HepG2 (cell line): ENCODE data around the gene AFAP1L2. TPM values are rescaled to one million over a fixed set of nuclear protein-coding genes. Genes with fewer than 3 reads are reported as not detected.

Source experiments
- ATAC-seq: fragments of 200-7000 bp; cut with Tn5 transposase; 3 replicates; pipeline ENCODE4 v1.9.1; 2020; ENCODE audit warnings: mild to moderate bottlenecking, moderate library complexity
- BruUV-seq: library from RNA; stranded (reverse); fragments of 400-500 nt; replicated peaks from 2 replicates; lab custom pipeline; 2021; lab: Mats Ljungman, UMichigan
- CTCF ChIA-PET: fragments of 300-600 bp; formaldehyde crosslinking; extraction: SDS; loops from one replicate; lab custom pipeline; 2021; ENCODE audit warnings: low total read pairs, inconsistent platforms, low intra/inter-chr PET ratio; lab: Yijun Ruan, JAX
- POLR2A ChIA-PET: fragments of 350-600 bp; sonication (Branson Sonifier 250); formaldehyde crosslinking; loops from one replicate; lab custom pipeline; 2020; ENCODE audit warnings: antibody characterized with exemption, inconsistent platforms; lab: Yijun Ruan, JAX
- DNase-seq: peaks from one replicate; pipeline ENCODE4 v3.0.0-alpha.2; 2015; ENCODE audit warnings: low spot score
- FAIRE-seq: peaks from 3 replicates; lab custom pipeline; 2011; peaks lifted over from hg19 to GRCh38; lab: Jason Lieb, UNC
- H2AFZ ChIP-seq: one replicate; pipeline ENCODE4 v1.6.1; 2011; ENCODE audit warnings: low read length, inconsistent platforms
- H3K27ac ChIP-seq: fragments of 300-600 bp; 3 replicates; pipeline ENCODE4 v1.8.0; 2011; ENCODE audit warnings: mixed run types, mild to moderate bottlenecking, mixed read lengths, low read length, inconsistent platforms; ENCODE audit not compliant: insufficient read depth; ENCODE audit errors: extremely low read length
- H3K27me3 ChIP-seq, 2 experiments: fragments of 200-600 bp in 1 of 2; 2 replicates in 1 of 2; 3 replicates in 1 of 2; pipeline versions ENCODE4 v1.6.0 to v1.8.0; 2011; ENCODE audit warnings: low read length in 2 of 2, mild to moderate bottlenecking in 2 of 2, moderate library complexity in 2 of 2, inconsistent platforms in 1 of 2; ENCODE audit not compliant: insufficient read depth in 2 of 2, control insufficient read depth in 1 of 2
- H3K36me3 ChIP-seq, 2 experiments: fragments of 200-600 bp in 1 of 2; replicated peaks in 1 of 2; 2 replicates in 1 of 2; 3 replicates in 1 of 2; pipeline versions ENCODE4 v1.5.1 to v1.8.0; 2011; ENCODE audit warnings: low read length in 2 of 2, inconsistent platforms in 1 of 2; ENCODE audit not compliant: insufficient read depth in 2 of 2, control insufficient read depth in 1 of 2
- H3K4me1 ChIP-seq: 2 replicates; pipeline ENCODE4 v1.5.1; 2012; ENCODE audit warnings: low read length, inconsistent platforms; ENCODE audit not compliant: insufficient read depth
- H3K4me2 ChIP-seq: 2 replicates; pipeline ENCODE4 v1.6.0; 2011; ENCODE audit warnings: low read depth, low read length, inconsistent platforms
- H3K4me3 ChIP-seq, 3 experiments: fragments of 200-600 bp in 1 of 3; sonication (generic), shearing (Covaris generic) in 1 of 3; replicated peaks in 1 of 3; 2 replicates each; pipeline ENCODE4 v1.5.1; 2011 to 2016; ENCODE audit warnings: low read length in 3 of 3, inconsistent platforms in 2 of 3, low read depth in 2 of 3, mild to moderate bottlenecking in 2 of 3, control low read depth in 1 of 3, mixed read lengths in 1 of 3; ENCODE audit not compliant: insufficient read depth in 1 of 3
- H3K79me2 ChIP-seq: one replicate; pipeline ENCODE4 v1.6.1; 2011; ENCODE audit warnings: low read length, inconsistent platforms; ENCODE audit not compliant: insufficient read depth
- H3K9ac ChIP-seq: 2 replicates; pipeline ENCODE4 v1.6.0; 2011; ENCODE audit warnings: mild to moderate bottlenecking, low read depth, low read length, inconsistent platforms; ENCODE audit not compliant: insufficient read depth
- H3K9me3 ChIP-seq: 2 replicates; pipeline ENCODE4 v1.5.1; 2012; ENCODE audit warnings: mild to moderate bottlenecking, low read length
- H4K20me1 ChIP-seq: 2 replicates; pipeline ENCODE4 v1.6.0; 2011; ENCODE audit warnings: inconsistent platforms, mild to moderate bottlenecking, low read length, moderate library complexity; ENCODE audit not compliant: insufficient read depth
- ARNT ChIP-seq: fragments of 450-650 bp; IDR thresholded peaks from 2 replicates; pipeline ENCODE4 v1.6.1; 2017
- ELF3 ChIP-seq: IDR thresholded peaks from 2 replicates; pipeline ENCODE4 v1.6.1; 2016; ENCODE audit warnings: missing genetic modification reagents, missing compliant biosample characterization
- FOSL2 ChIP-seq: sonication (generic); formaldehyde crosslinking; IDR thresholded peaks from 2 replicates; pipeline ENCODE4 v1.4.0; 2020; ENCODE audit warnings: missing genetic modification reagents
- FOXO1 ChIP-seq: sonication (generic); formaldehyde crosslinking; IDR thresholded peaks from 2 replicates; pipeline ENCODE4 v1.4.0; 2020; ENCODE audit warnings: missing genetic modification reagents
- HES4 ChIP-seq: sonication (generic); formaldehyde crosslinking; IDR thresholded peaks from 2 replicates; pipeline ENCODE4 v1.9.0; 2021; ENCODE audit warnings: mild to moderate bottlenecking, missing genetic modification reagents, borderline replicate concordance
- HNRNPUL1 ChIP-seq: fragments of 200-400 bp; formaldehyde crosslinking; IDR thresholded peaks from 2 replicates; pipeline ENCODE4 v1.6.1; 2017; ENCODE audit warnings: low read depth, mild to moderate bottlenecking, low read length, moderate library complexity
- JUNB ChIP-seq: sonication (generic); formaldehyde crosslinking; IDR thresholded peaks from 2 replicates; pipeline ENCODE4 v1.8.0; 2022; ENCODE audit warnings: missing genetic modification reagents, mild to moderate bottlenecking, borderline replicate concordance
- TOE1 ChIP-seq: sonication (generic); formaldehyde crosslinking; IDR thresholded peaks from 2 replicates; pipeline ENCODE4 v1.4.0; 2020; ENCODE audit warnings: mild to moderate bottlenecking, missing genetic modification reagents
- XBP1 ChIP-seq: sonication (generic); formaldehyde crosslinking; IDR thresholded peaks from 2 replicates; pipeline ENCODE4 v1.5.0; 2020; ENCODE audit warnings: missing genetic modification reagents
- ZFP37 ChIP-seq: sonication (generic); formaldehyde crosslinking; IDR thresholded peaks from 2 replicates; pipeline ENCODE4 v1.4.0; 2020; ENCODE audit warnings: missing genetic modification reagents, borderline replicate concordance
- ZMYM4 ChIP-seq: sonication (generic); formaldehyde crosslinking; IDR thresholded peaks from 2 replicates; pipeline ENCODE4 v1.8.1; 2023; ENCODE audit warnings: mild to moderate bottlenecking, missing genetic modification reagents
- ZNF720 ChIP-seq: sonication (generic); formaldehyde crosslinking; IDR thresholded peaks from 2 replicates; pipeline ENCODE4 v1.4.0; 2020; ENCODE audit warnings: missing genetic modification reagents
- WGBS: methylation state at CpG from one replicate; pipeline ENCODE4 v1.1.6; 2017; ENCODE audit warnings: low lambda C conversion rate; 5-methylcytosine and 5-hydroxymethylcytosine counted together
- in situ Hi-C: cut with HindIII; loops from 2 replicates; pipeline ENCODE4 v1.10.0; 2017; ENCODE audit warnings: low pct_unique_long_range_greater_than_20kb; ENCODE audit not compliant: extremely low pct_ligation_motif_present
- intact Hi-C: fragments of 100-400 bp; cut with micrococcal nuclease; formaldehyde crosslinking; loops from one replicate; pipeline ENCODE4 v1.10.0; 2022; ENCODE audit not compliant: unreplicated experiment
- polyA plus RNA-seq, 8 experiments: library from polyadenylated mRNA; depleted of rRNA in 3 of 8; stranded (reverse) in 7 of 8; unstranded in 1 of 8; fragments of >200 nt; fragmentation: Illumina TruSeq in 4 of 8; extraction: Trizol in 4 of 8; gene quantifications; 2 replicates each; pipeline versions ENCODE4 v1.2.1 to v1.2.3, GENCODE V29; 2011 to 2016; ENCODE audit warnings: low read depth in 4 of 8, missing spikeins in 1 of 8, mixed read lengths in 1 of 8; ENCODE audit not compliant: insufficient read depth in 1 of 8
- total RNA-seq, 5 experiments: library from RNA; depleted of rRNA; stranded (reverse); fragments of >200 nt; fragmentation: Illumina TruSeq; extraction: Trizol; gene quantifications; 2 replicates each; pipeline ENCODE4 v1.2.3, GENCODE V29; 2016; ENCODE audit warnings: low read depth in 1 of 5
- TF ChIP-seq, protein P1 (sequence below): IDR thresholded peaks from 2 replicates; pipeline ENCODE4 v1.6.1; 2018; ENCODE audit warnings: missing genetic modification reagents, mild to moderate bottlenecking, missing compliant biosample characterization
- TF ChIP-seq, protein P2 (sequence below): IDR thresholded peaks from 2 replicates; pipeline ENCODE4 v1.6.1; 2018; ENCODE audit warnings: missing genetic modification reagents
- TF ChIP-seq, protein P3 (sequence below): sonication (generic); formaldehyde crosslinking; conservative IDR thresholded peaks from 2 replicates; pipeline ENCODE4 v1.8.0; 2022; ENCODE audit warnings: low read depth, missing genetic modification reagents
- TF ChIP-seq, protein P4 (sequence below): sonication (generic); formaldehyde crosslinking; IDR thresholded peaks from 2 replicates; pipeline ENCODE4 v1.5.0; 2020; ENCODE audit warnings: missing genetic modification reagents

The AFAP1L2 gene
- total and polyA plus RNA-seq, 2 of the 13 experiments (the other 11 are each of a cell fraction or from before 2014, with no cell fraction given), result not detected

DNA sequence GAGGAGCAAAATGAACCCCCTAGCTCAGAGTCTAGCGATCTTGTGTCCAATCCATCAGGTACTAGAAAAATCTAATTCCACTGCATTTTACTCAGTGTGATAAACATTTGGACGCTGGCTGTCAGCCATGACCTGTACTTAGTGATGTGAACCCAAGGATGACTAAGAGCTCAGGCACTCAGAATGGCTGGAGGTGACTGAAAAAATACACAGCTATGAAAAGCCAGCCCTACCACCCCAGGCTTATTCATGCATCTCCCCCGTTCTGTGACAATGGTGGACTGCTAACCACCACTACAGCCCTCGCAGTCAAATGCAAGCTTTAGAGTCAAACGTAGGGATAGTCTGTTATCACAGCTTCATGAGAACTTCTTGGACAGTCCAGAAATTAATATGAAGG, 14.9 kb downstream of the AFAP1L2 start:
- no peaks in the 10 kb centered on the region for H3K79me2 ChIP-seq
- intact Hi-C loops, result no loop called here
- POLR2A ChIA-PET, result no interaction called here
- FAIRE-seq, result no peak
- no peaks in the 10 kb centered on the region for H4K20me1 ChIP-seq
- 0% methylated on average over 4 of the region's 5 CpGs for WGBS
- H3K27ac ChIP-seq, result no peak overlapping the region
- no peak overlapping the region for H3K9ac ChIP-seq
- no peak for DNase-seq
- no peaks in the 10 kb centered on the region for H3K36me3 ChIP-seq
- in situ Hi-C loops, result no loop called here
- CTCF ChIA-PET, result no interaction called here
- no peak overlapping the region for H3K4me3 ChIP-seq
- H2AFZ ChIP-seq, result no peak overlapping the region
- no peak overlapping the region for H3K4me2 ChIP-seq
- no TSS peak for BruUV-seq
- TF ChIP-seq, protein P1, sequence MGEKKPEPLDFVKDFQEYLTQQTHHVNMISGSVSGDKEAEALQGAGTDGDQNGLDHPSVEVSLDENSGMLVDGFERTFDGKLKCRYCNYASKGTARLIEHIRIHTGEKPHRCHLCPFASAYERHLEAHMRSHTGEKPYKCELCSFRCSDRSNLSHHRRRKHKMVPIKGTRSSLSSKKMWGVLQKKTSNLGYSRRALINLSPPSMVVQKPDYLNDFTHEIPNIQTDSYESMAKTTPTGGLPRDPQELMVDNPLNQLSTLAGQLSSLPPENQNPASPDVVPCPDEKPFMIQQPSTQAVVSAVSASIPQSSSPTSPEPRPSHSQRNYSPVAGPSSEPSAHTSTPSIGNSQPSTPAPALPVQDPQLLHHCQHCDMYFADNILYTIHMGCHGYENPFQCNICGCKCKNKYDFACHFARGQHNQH (CRISPR knock-in tag), result no peak
- TF ChIP-seq FOSL2 (CRISPR knock-in tag), result peak; percentile 72
- TF ChIP-seq, all 625 proteins: peak for 1
- Histone ChIP-seq H3K4me1 (no peaks in the 10 kb centered on the region), H3K27me3 (peaks cover 2 to 48% of the 10 kb centered on the region in 2 experiments; a peak in 3 of 5 replicates), H3K9me3 (no peaks in the 10 kb centered on the region)
- ATAC-seq, result peak; percentile 35; the same call in 1 of the 3 replicates

DNA sequence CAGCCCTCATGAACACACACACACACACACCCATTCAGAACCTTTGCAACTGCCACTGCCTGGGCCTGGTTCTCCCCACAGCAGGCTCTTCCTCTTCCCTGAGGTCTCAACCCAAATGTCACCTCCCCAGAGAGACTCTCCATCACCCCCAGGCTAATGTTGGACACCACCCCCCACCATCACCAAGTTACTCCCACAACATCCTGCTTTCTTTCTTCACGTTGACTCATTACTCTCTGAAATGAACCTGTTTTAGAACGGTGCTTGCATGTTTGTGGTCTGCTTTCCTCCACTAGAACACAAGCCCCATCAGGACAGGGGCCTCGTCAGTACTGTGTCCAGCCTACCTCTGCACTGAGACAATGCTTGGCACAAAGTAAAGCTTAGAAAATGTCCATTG, 16.0 kb downstream of the AFAP1L2 start:
- Histone ChIP-seq H3K79me2 (no peaks in the 10 kb centered on the region), H3K36me3 (no peaks in the 10 kb centered on the region), H2AFZ (no peak overlapping the region), H4K20me1 (no peaks in the 10 kb centered on the region), H3K4me2 (no peak overlapping the region), H3K9me3 (no peaks in the 10 kb centered on the region), H3K27ac (no peak overlapping the region), H3K9ac (no peak overlapping the region), H3K4me3 (no peak overlapping the region), H3K4me1 (no peaks in the 10 kb centered on the region), H3K27me3 (peaks cover 2 to 36% of the 10 kb centered on the region in 2 experiments; a peak in 3 of 5 replicates)
- BruUV-seq, result no TSS peak
- WGBS, result 2% methylated on average over 3 of the region's 3 CpGs
- intact Hi-C loops (no loop called here), in situ Hi-C loops (no loop called here)
- ChIA-PET POLR2A (no interaction called here), CTCF (no interaction called here)
- FAIRE-seq (no peak), ATAC-seq (no peak), DNase-seq (no peak)
- TF ChIP-seq, protein P2, sequence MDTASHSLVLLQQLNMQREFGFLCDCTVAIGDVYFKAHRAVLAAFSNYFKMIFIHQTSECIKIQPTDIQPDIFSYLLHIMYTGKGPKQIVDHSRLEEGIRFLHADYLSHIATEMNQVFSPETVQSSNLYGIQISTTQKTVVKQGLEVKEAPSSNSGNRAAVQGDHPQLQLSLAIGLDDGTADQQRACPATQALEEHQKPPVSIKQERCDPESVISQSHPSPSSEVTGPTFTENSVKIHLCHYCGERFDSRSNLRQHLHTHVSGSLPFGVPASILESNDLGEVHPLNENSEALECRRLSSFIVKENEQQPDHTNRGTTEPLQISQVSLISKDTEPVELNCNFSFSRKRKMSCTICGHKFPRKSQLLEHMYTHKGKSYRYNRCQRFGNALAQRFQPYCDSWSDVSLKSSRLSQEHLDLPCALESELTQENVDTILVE (CRISPR knock-in tag), result no peak
- TF ChIP-seq, protein P3, sequence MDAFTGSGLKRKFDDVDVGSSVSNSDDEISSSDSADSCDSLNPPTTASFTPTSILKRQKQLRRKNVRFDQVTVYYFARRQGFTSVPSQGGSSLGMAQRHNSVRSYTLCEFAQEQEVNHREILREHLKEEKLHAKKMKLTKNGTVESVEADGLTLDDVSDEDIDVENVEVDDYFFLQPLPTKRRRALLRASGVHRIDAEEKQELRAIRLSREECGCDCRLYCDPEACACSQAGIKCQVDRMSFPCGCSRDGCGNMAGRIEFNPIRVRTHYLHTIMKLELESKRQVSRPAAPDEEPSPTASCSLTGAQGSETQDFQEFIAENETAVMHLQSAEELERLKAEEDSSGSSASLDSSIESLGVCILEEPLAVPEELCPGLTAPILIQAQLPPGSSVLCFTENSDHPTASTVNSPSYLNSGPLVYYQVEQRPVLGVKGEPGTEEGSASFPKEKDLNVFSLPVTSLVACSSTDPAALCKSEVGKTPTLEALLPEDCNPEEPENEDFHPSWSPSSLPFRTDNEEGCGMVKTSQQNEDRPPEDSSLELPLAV (CRISPR knock-in tag), result no peak
- no peak for TF ChIP-seq FOXO1 (CRISPR knock-in tag)
- TF ChIP-seq ZNF720, result no peak
- no peak for TF ChIP-seq ELF3 (CRISPR knock-in tag)
- no peak for TF ChIP-seq ZMYM4 (CRISPR knock-in tag)
- TF ChIP-seq TOE1 (CRISPR knock-in tag), result no peak
- no peak for TF ChIP-seq HNRNPUL1
- TF ChIP-seq HES4 (CRISPR knock-in tag), result no peak
- TF ChIP-seq JUNB (CRISPR knock-in tag), result no peak
- TF ChIP-seq ARNT, result no peak
- TF ChIP-seq, protein P4, sequence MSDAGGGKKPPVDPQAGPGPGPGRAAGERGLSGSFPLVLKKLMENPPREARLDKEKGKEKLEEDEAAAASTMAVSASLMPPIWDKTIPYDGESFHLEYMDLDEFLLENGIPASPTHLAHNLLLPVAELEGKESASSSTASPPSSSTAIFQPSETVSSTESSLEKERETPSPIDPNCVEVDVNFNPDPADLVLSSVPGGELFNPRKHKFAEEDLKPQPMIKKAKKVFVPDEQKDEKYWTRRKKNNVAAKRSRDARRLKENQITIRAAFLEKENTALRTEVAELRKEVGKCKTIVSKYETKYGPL (CRISPR knock-in tag), result no peak
- TF ChIP-seq XBP1, result no peak
- TF ChIP-seq ZFP37, result no peak
